ENCODE data around the gene LAMB3. TPM values are rescaled to one million over a fixed set of nuclear protein-coding genes. Genes with fewer than 3 reads are reported as not detected.

Gene LAMB3
- total RNA-seq, 4 donors from 2014 or later, result 0.17 to 1.0 (median 0.52) TPM

- Histone ChIP-seq H3K27me3 (no peaks in the 10 kb centered on the region), H3K27ac (replicated peaks in 1 of 4) (peak within 1 kb of the TSS; percentile 32 to 63 (median 57)), H3K4me3 (peak within 1 kb of the TSS; percentile 50 to 66 (median 55)), H3K4me1 (peaks cover 30 to 39% (median 32%) of the 10 kb centered on the region in 4 donors), H3K9me3 (no peaks in the 10 kb centered on the region), H3K36me3 (no peaks in the 10 kb centered on the region)
- peak in 1 of 2 donors; percentile 44 for TF ChIP-seq POLR2AphosphoS5 (IDR thresholded peaks at IDR 0.05)
- TF ChIP-seq POLR2A (IDR thresholded peaks at IDR 0.05; ENCODE audit: low read depth), result no peak
- 4% methylated on average over 28 of the region's 47 CpGs for WGBS
- peak; percentile 93 for DNase-seq (ENCODE audit: extremely low spot score)
- intact Hi-C loops (cut with DNase I), result no loop called here
Measured at GRCh38 chr1:209674957-209675564, 22.8 kb upstream of the LAMB3 start, which contains the start of gene G0S2. G0S2 (plus strand) TSS chr1:209675412; CDS start chr1:209675685, 273 bp downstream.

- WGBS, result 67% methylated on average over 7 of the region's 7 CpGs
- intact Hi-C loops (cut with DNase I), result no loop called here
- Histone ChIP-seq H3K4me1 (peaks cover 30 to 39% (median 32%) of the 10 kb centered on the region in 4 donors), H3K9me3 (no peaks in the 10 kb centered on the region), H3K27me3 (no peaks in the 10 kb centered on the region), H3K36me3 (no peaks in the 10 kb centered on the region), H3K27ac (replicated peaks in 1 of 4) (peak overlapping the region in 2 of 4 donors; percentile 40 to 62), H3K4me3 (no peak overlapping the region)
- TF ChIP-seq CTCF (IDR thresholded peaks at IDR 0.05) (no peak), POLR2AphosphoS5 (IDR thresholded peaks at IDR 0.05) (peak in 1 of 2 donors; percentile 8)
- DNase-seq (ENCODE audit: extremely low spot score), result no peak
Measured at GRCh38 chr1:209673631-209674417, 21.6 kb upstream of the LAMB3 start.

- no peaks in the 10 kb centered on the region for H3K36me3 ChIP-seq
- intact Hi-C loops (cut with DNase I), result no loop called here
Measured at GRCh38 chr1:209672705-209673630, 20.7 kb upstream of the LAMB3 start.

GRCh38 chr1:209670441-209671082 lies 18.3 kb upstream of the LAMB3 start:
- 100% methylated on average over 1 of the region's 1 CpG for WGBS
- intact Hi-C loops (cut with DNase I), result no loop called here
- H3K9me3 ChIP-seq, result no peaks in the 10 kb centered on the region
- H3K4me3 ChIP-seq, result no peak overlapping the region
- no peak for DNase-seq (ENCODE audit: extremely low spot score)
- H3K27ac ChIP-seq (replicated peaks in 1 of 4), result no peak overlapping the region
- H3K36me3 ChIP-seq, result no peaks in the 10 kb centered on the region
- H3K27me3 ChIP-seq, result no peaks in the 10 kb centered on the region
- peaks cover 23 to 27% (median 23%) of the 10 kb centered on the region in 4 donors for H3K4me1 ChIP-seq
- TF ChIP-seq CTCF (IDR thresholded peaks at IDR 0.05) (no peak), POLR2A (IDR thresholded peaks at IDR 0.05; ENCODE audit: low read depth) (no peak), POLR2AphosphoS5 (IDR thresholded peaks at IDR 0.05) (no peak), EP300 (IDR thresholded peaks at IDR 0.05) (no peak)

More at GRCh38 chr1:209672705-209673630, 20.7 kb upstream of the LAMB3 start:
- no peak for DNase-seq (ENCODE audit: extremely low spot score)
- peak overlapping the region in 1 of 4 donors; percentile 62 for H3K27ac ChIP-seq (replicated peaks in 1 of 4)
- no peak for TF ChIP-seq POLR2A (IDR thresholded peaks at IDR 0.05; ENCODE audit: low read depth)
- TF ChIP-seq POLR2AphosphoS5 (IDR thresholded peaks at IDR 0.05), result peak in 1 of 2 donors; percentile 7
- no peaks in the 10 kb centered on the region for H3K27me3 ChIP-seq
- 72% methylated on average over 5 of the region's 5 CpGs for WGBS
- H3K4me1 ChIP-seq, result peaks cover 30 to 39% (median 32%) of the 10 kb centered on the region in 4 donors
- no peak overlapping the region for H3K4me3 ChIP-seq
- H3K9me3 ChIP-seq, result no peaks in the 10 kb centered on the region

GRCh38 chr1:209667708-209668107 lies 15.5 kb upstream of the LAMB3 start:
- Histone ChIP-seq H3K27ac (replicated peaks in 1 of 4) (no peak overlapping the region), H3K27me3 (no peaks in the 10 kb centered on the region), H3K9me3 (no peaks in the 10 kb centered on the region), H3K4me3 (no peak overlapping the region), H3K4me1 (no peaks in the 10 kb centered on the region), H3K36me3 (no peaks in the 10 kb centered on the region)
- 93% methylated on average over 4 of the region's 4 CpGs for WGBS
- intact Hi-C loops (cut with DNase I), result no loop called here
- DNase-seq (ENCODE audit: extremely low spot score), result no peak
- TF ChIP-seq CTCF (IDR thresholded peaks at IDR 0.05) (no peak), POLR2AphosphoS5 (IDR thresholded peaks at IDR 0.05) (no peak), POLR2A (IDR thresholded peaks at IDR 0.05; ENCODE audit: low read depth) (no peak), EP300 (IDR thresholded peaks at IDR 0.05) (no peak)
